Fibroblast of lung (primary cell): ENCODE measurements around the gene PFKFB4. TPM values are rescaled to one million over a fixed set of nuclear protein-coding genes. Genes with fewer than 3 reads are reported as not detected.

Experiments used
- DNase-seq, 2 donors: peaks; one replicate each; pipeline versions ENCODE4 v3.0.0 to v3.0.0-alpha.2; 2010; ENCODE audit warnings: low read depth in 2 of 2
- H2AFZ ChIP-seq: 2 replicates; pipeline ENCODE4 v1.5.1; 2012; ENCODE audit warnings: low read length, control low read depth, inconsistent platforms
- H3K27ac ChIP-seq: 2 replicates; pipeline ENCODE4 v1.5.1; 2011; ENCODE audit warnings: low read length, control low read depth; ENCODE audit not compliant: insufficient read depth
- H3K27me3 ChIP-seq: 2 replicates; pipeline ENCODE4 v1.5.1; 2011; ENCODE audit warnings: mild to moderate bottlenecking, low read length; ENCODE audit not compliant: control insufficient read depth, insufficient read depth
- H3K36me3 ChIP-seq: 2 replicates; pipeline ENCODE4 v1.5.1; 2011; ENCODE audit warnings: low read length; ENCODE audit not compliant: control insufficient read depth, insufficient read depth
- H3K4me1 ChIP-seq: 2 replicates; pipeline ENCODE4 v1.5.1; 2011; ENCODE audit warnings: low read length; ENCODE audit not compliant: control insufficient read depth, insufficient read depth; ENCODE audit errors: extremely low read depth
- H3K4me2 ChIP-seq: 2 replicates; pipeline ENCODE4 v1.5.1; 2011; ENCODE audit warnings: low read length, control low read depth; ENCODE audit not compliant: insufficient read depth; ENCODE audit errors: extremely low read depth
- H3K4me3 ChIP-seq, 4 experiments: fragments of 200-600 bp in 1 of 4; sonication (generic) in 1 of 4; replicated peaks in 1 of 4; 2 replicates each; pipeline ENCODE4 v1.5.1; 2011 to 2016; ENCODE audit warnings: low read length in 4 of 4, low read depth in 3 of 4, mild to moderate bottlenecking in 3 of 4, control low read depth in 2 of 4, inconsistent platforms in 1 of 4, mixed read lengths in 1 of 4; ENCODE audit not compliant: insufficient read depth in 1 of 4; ENCODE audit errors: control extremely low read depth in 1 of 4
- H3K79me2 ChIP-seq: 2 replicates; pipeline ENCODE4 v1.5.1; 2012; ENCODE audit warnings: mild to moderate bottlenecking, low read length, inconsistent platforms; ENCODE audit not compliant: control insufficient read depth, insufficient read depth
- H3K9ac ChIP-seq: 2 replicates; pipeline ENCODE4 v1.5.1; 2011; ENCODE audit warnings: mild to moderate bottlenecking, low read length, control low read depth; ENCODE audit not compliant: insufficient read depth
- H3K9me3 ChIP-seq: 2 replicates; pipeline ENCODE4 v1.5.1; 2012; ENCODE audit warnings: low read depth, low read length; ENCODE audit not compliant: control insufficient read depth, insufficient read depth
- H4K20me1 ChIP-seq: 2 replicates; pipeline ENCODE4 v1.5.1; 2011; ENCODE audit warnings: low read length; ENCODE audit not compliant: control insufficient read depth, insufficient read depth; ENCODE audit errors: extremely low read depth
- EZH2 ChIP-seq: IDR thresholded peaks from 2 replicates; pipeline ENCODE4 v1.5.1; 2012; ENCODE audit warnings: low read length, control low read depth, mild to moderate bottlenecking; ENCODE audit errors: missing control alignments
- polyA plus RNA-seq, 2 donors: library from polyadenylated mRNA; depleted of rRNA in 1 of 2; stranded (reverse) in 1 of 2; unstranded in 1 of 2; fragments of >200 nt; gene quantifications; 2 replicates each; pipeline ENCODE4 v1.2.1, GENCODE V29; 2011 to 2012; ENCODE audit warnings: missing spikeins in 1 of 2
- total RNA-seq: library from RNA; depleted of rRNA; stranded (reverse); fragments of >200 nt; gene quantifications from 2 replicates; pipeline ENCODE4 v1.2.1, GENCODE V29; 2014
- TF ChIP-seq, protein P1 (sequence below), 2 donors: IDR thresholded peaks in 1 of 2; conservative IDR thresholded peaks in 1 of 2; 1 replicate in 1 of 2; 2 replicates in 1 of 2; pipeline ENCODE4 v1.5.1; 2011 to 2012; ENCODE audit warnings: low read length in 2 of 2, control low read depth in 1 of 2, inconsistent platforms in 1 of 2, low read depth in 1 of 2, mild to moderate bottlenecking in 1 of 2

Gene PFKFB4
- total and polyA plus RNA-seq, 2 donors (not counting 1 experiment from before 2014, with no cell fraction given), result 9.3 to 12.2 TPM

DNA sequence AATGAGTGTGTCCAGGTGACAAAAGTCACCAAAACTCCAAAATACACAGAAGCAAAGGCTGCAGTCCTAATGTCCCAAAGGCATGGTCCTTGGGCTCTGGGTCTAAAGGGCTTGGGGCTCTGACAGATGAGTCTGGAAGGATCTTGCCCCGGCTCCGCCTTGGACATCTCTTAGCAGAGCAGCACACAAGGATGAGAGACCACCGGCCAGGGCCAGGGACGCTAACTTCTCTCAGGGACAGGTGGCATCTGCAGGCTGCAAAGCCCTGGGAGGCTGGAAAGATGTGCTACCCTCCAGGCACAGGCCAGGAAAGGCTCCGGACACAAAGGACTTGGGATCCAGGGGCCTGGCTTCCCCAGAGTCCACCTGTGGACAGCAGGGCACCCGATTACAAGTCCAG lies 38.5 kb downstream of the PFKFB4 start:
- no peaks in the 10 kb centered on the region for H3K27me3 ChIP-seq
- TF ChIP-seq, protein P1, sequence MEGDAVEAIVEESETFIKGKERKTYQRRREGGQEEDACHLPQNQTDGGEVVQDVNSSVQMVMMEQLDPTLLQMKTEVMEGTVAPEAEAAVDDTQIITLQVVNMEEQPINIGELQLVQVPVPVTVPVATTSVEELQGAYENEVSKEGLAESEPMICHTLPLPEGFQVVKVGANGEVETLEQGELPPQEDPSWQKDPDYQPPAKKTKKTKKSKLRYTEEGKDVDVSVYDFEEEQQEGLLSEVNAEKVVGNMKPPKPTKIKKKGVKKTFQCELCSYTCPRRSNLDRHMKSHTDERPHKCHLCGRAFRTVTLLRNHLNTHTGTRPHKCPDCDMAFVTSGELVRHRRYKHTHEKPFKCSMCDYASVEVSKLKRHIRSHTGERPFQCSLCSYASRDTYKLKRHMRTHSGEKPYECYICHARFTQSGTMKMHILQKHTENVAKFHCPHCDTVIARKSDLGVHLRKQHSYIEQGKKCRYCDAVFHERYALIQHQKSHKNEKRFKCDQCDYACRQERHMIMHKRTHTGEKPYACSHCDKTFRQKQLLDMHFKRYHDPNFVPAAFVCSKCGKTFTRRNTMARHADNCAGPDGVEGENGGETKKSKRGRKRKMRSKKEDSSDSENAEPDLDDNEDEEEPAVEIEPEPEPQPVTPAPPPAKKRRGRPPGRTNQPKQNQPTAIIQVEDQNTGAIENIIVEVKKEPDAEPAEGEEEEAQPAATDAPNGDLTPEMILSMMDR (conservative IDR thresholded peaks at IDR 0.05 in 1 of 2, IDR thresholded peaks at IDR 0.05 in 1 of 2; ENCODE audit: low read depth in 1 of 2, low read length in 2 of 2), result no peak
- TF ChIP-seq EZH2, result no peak
- DNase-seq, result no peak

DNA sequence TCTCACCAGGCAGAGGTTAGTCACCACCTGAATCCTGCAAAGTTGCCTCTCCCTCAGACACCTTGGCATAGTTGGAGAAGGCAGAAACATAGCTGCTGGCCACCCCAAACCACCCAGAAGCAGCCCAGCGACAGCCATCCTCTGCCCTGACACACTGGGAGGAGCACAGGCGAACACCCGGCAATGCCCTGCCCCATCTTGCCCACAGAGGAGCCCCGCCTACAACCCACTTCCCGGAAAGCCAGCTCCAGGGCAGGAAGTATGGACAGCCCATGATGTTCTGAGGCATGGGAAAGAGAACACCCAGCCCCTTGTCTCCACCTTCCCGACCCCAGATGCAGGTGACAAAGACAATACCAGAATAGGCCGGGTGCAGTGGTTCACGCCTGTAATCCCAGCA lies 40.0 kb downstream of the PFKFB4 start:
- Histone ChIP-seq H3K36me3 (no peaks in the 10 kb centered on the region), H3K4me3 (no peak overlapping the region), H3K27ac (no peak overlapping the region), H4K20me1 (no peaks in the 10 kb centered on the region), H3K79me2 (no peaks in the 10 kb centered on the region), H3K9ac (no peak overlapping the region), H3K9me3 (no peaks in the 10 kb centered on the region), H2AFZ (no peak overlapping the region), H3K4me2 (no peak overlapping the region), H3K4me1 (no peaks in the 10 kb centered on the region), H3K27me3 (no peaks in the 10 kb centered on the region)
- DNase-seq, result no peak
- no peak for TF ChIP-seq EZH2
- TF ChIP-seq, protein P1 (conservative IDR thresholded peaks at IDR 0.05 in 1 of 2, IDR thresholded peaks at IDR 0.05 in 1 of 2; ENCODE audit: low read depth in 1 of 2, low read length in 2 of 2), result no peak

More for the DNA sequence above, 38.5 kb downstream of the PFKFB4 start:
- Histone ChIP-seq H3K4me2 (no peak overlapping the region), H3K27ac (no peak overlapping the region), H3K4me3 (no peak overlapping the region), H3K9ac (no peak overlapping the region), H4K20me1 (no peaks in the 10 kb centered on the region), H3K79me2 (no peaks in the 10 kb centered on the region), H3K9me3 (no peaks in the 10 kb centered on the region), H3K4me1 (no peaks in the 10 kb centered on the region), H3K36me3 (no peaks in the 10 kb centered on the region), H2AFZ (no peak overlapping the region)

DNA sequence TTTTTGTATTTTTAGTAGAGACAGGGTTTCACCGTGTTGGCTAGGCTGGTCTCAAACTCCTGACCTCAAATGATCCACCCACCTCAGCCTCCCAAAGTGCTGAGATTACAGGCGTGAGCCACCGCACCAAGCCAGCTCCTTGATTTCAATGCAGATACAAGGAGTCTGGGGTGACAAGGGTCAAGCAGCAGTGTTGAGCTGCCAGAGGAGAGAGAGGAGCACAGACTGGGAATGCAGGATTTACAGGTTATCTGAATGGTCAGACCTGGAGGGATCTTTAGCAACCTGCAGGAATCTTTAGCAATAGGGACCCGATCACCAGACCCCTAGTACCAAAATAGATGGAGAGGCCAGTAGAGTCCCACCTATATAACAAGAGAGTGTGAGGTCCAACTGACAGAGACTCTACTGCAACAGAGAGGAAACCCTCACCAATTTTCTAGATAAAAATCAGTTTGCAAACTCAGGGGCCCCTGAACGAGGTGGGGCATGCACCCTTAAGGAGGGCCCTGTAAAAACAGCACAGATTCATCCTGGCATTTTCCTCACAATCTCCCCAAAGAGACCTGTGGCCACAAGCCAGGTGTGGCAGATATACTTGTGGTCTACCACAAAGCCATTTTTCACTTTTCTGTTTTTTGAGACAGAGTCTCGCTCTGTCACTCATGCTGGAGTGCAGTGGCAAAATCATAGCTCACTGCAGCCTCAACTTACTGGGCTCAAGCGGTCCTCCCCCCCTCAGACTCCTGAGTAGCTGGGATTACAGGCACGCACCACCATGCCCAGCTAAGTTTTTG lies 42.0 kb downstream of the PFKFB4 start:
- TF ChIP-seq, protein P1 (conservative IDR thresholded peaks at IDR 0.05 in 1 of 2, IDR thresholded peaks at IDR 0.05 in 1 of 2; ENCODE audit: low read depth in 1 of 2, low read length in 2 of 2), result no peak
- no peak for TF ChIP-seq EZH2
- Histone ChIP-seq H3K4me1 (no peaks in the 10 kb centered on the region), H3K27me3 (no peaks in the 10 kb centered on the region)

More for the DNA sequence above, 42.0 kb downstream of the PFKFB4 start:
- H4K20me1 ChIP-seq, result no peaks in the 10 kb centered on the region
- H3K79me2 ChIP-seq, result no peaks in the 10 kb centered on the region
- no peak overlapping the region for H3K4me2 ChIP-seq
- no peak overlapping the region for H2AFZ ChIP-seq
- no peak overlapping the region for H3K4me3 ChIP-seq
- H3K9me3 ChIP-seq, result no peaks in the 10 kb centered on the region
- DNase-seq, result no peak
- no peak overlapping the region for H3K27ac ChIP-seq
- no peak overlapping the region for H3K9ac ChIP-seq
- H3K36me3 ChIP-seq, result no peaks in the 10 kb centered on the region
